ENCODE measurements around the gene MACROD2.

DNA sequence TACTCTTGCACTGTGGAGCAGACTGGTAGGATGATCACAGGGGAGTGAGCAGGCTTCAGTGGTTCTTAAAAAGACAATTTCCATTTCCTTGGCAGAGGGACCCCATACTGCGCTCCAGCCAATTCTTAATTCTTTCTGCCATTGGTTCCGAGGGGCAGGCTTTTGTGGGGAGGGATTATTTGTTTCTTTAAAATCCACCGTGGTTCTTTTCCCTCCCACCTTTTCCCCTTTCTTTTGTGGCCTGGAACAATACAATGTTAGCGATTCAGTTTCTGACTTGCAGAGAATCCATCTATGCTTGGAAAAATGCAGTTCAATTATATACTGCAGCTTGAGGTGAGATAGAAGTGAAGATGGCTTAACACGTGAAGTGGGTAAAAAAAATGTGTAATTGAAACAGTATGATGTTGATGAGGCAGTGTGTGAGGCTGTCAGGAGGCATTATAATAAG, 721.1 kb downstream of the MACROD2 start:
- TF ChIP-seq, protein P1, sequence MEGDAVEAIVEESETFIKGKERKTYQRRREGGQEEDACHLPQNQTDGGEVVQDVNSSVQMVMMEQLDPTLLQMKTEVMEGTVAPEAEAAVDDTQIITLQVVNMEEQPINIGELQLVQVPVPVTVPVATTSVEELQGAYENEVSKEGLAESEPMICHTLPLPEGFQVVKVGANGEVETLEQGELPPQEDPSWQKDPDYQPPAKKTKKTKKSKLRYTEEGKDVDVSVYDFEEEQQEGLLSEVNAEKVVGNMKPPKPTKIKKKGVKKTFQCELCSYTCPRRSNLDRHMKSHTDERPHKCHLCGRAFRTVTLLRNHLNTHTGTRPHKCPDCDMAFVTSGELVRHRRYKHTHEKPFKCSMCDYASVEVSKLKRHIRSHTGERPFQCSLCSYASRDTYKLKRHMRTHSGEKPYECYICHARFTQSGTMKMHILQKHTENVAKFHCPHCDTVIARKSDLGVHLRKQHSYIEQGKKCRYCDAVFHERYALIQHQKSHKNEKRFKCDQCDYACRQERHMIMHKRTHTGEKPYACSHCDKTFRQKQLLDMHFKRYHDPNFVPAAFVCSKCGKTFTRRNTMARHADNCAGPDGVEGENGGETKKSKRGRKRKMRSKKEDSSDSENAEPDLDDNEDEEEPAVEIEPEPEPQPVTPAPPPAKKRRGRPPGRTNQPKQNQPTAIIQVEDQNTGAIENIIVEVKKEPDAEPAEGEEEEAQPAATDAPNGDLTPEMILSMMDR (IDR thresholded peaks at IDR 0.05), result no peak
- TF ChIP-seq EP300 (IDR thresholded peaks at IDR 0.05) (no peak), POLR2AphosphoS5 (IDR thresholded peaks at IDR 0.05) (no peak)
